ENCODE measurements around the gene CLCF1. TPM values are rescaled to one million over a fixed set of nuclear protein-coding genes. Genes with fewer than 3 reads are reported as not detected.

Gene CLCF1
- 10 to 100 TPM in 2 of 3 donors, 1 to 10 TPM in 1; 9.8 to 13.4 (median 10.3) TPM for total RNA-seq
- total RNA-seq (2013), result 5.1 TPM

DNA sequence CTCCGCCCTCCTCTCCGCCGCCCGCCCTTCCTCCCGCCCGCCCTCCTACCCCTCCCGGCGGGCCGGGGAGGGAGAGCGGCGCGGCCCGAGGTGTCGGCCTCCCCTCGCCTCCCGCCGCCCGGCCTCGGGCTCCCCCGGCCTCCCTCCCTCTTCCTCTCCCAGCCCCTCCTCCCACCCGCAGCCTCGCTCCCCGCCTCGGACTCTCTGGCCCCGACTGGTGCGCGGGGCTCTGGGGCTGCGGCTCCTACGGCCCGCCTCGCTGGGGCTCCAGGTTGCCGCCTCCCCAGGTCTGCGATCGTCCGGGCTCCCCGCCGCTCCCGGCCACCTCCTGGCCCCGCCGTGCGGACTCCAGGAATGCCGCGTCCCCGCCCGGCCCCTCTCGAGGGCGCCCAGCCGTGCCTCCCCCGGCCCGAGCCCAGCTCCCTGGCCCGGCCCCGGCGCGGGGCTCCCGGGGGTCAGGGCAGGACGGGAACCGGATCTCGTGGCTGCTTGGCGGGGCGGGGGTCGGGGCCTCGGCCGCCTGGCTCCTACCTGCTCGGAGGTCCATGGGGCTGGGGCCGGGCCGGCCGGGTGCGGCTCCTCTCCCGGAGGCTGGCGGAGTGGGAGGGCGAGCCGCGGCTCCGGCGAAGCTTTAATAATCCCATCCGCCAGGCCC, at the start of gene CLCF1:
TSS of gene CLCF1 (minus strand) at position 606 of the 655 bp plus-strand sequence. CDS start at position 547, 59 bp downstream.
- peaks cover 44 to 54% of the 10 kb centered on the region in 2 donors for H3K4me1 Mint-ChIP-seq
- H3K27me3 Mint-ChIP-seq (ENCODE audit: low read depth in 2 of 2), result no peaks in the 10 kb centered on the region
- DNase-seq (peak; percentile 55 to 58), ATAC-seq (peak; percentile 32 to 45 (median 42))
- peak within 1 kb of the TSS; percentile 88 to 89 for H3K27ac Mint-ChIP-seq
- Histone ChIP-seq H3K4me1 (ENCODE audit: control insufficient read depth, insufficient read depth, low read length) (peaks cover 57% of the 10 kb centered on the region), H3K27me3 (ENCODE audit: control insufficient read depth, insufficient read depth, low read length) (peaks cover 3% of the 10 kb centered on the region), H3K27ac (ENCODE audit: low read length) (peak within 1 kb of the TSS; percentile 43), H3K36me3 (ENCODE audit: control insufficient read depth, insufficient read depth, low read length) (no peaks in the 10 kb centered on the region), H3K9me3 (ENCODE audit: control insufficient read depth, insufficient read depth, low read length) (no peaks in the 10 kb centered on the region), H3K4me3 (ENCODE audit: low read length) (peak within 1 kb of the TSS; percentile 41)
- intact Hi-C loops (cut with micrococcal nuclease), result loop anchor here (5.0 kb wide), 2 partner anchors 86 to 106 kb away; partner anchors contain the start of genes ANKRD13D and GRK2
- H3K4me3 Mint-ChIP-seq, result peak within 1 kb of the TSS; percentile 97
- under 1% methylated on average over 76 of the region's 76 CpGs for WGBS (ENCODE audit: insufficient coverage)
- no peaks in the 10 kb centered on the region for H3K36me3 Mint-ChIP-seq
- no peaks in the 10 kb centered on the region for H3K9me3 Mint-ChIP-seq
- TF ChIP-seq, protein P1, sequence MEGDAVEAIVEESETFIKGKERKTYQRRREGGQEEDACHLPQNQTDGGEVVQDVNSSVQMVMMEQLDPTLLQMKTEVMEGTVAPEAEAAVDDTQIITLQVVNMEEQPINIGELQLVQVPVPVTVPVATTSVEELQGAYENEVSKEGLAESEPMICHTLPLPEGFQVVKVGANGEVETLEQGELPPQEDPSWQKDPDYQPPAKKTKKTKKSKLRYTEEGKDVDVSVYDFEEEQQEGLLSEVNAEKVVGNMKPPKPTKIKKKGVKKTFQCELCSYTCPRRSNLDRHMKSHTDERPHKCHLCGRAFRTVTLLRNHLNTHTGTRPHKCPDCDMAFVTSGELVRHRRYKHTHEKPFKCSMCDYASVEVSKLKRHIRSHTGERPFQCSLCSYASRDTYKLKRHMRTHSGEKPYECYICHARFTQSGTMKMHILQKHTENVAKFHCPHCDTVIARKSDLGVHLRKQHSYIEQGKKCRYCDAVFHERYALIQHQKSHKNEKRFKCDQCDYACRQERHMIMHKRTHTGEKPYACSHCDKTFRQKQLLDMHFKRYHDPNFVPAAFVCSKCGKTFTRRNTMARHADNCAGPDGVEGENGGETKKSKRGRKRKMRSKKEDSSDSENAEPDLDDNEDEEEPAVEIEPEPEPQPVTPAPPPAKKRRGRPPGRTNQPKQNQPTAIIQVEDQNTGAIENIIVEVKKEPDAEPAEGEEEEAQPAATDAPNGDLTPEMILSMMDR (IDR thresholded peaks at IDR 0.05), result no peak

- peaks cover 47% of the 10 kb centered on the region for H3K4me1 ChIP-seq (ENCODE audit: control insufficient read depth, insufficient read depth, low read length)
- WGBS (ENCODE audit: insufficient coverage), result 82% methylated on average over 6 of the region's 6 CpGs
- Mint-ChIP-seq H3K27ac (no peak overlapping the region), H3K36me3 (no peaks in the 10 kb centered on the region), H3K27me3 (ENCODE audit: low read depth in 2 of 2) (no peaks in the 10 kb centered on the region), H3K4me3 (peak overlapping the region; percentile 28), H3K4me1 (peaks cover 13 to 49% of the 10 kb centered on the region in 2 donors), H3K9me3 (no peaks in the 10 kb centered on the region)
- intact Hi-C loops (cut with micrococcal nuclease), result no loop called here
- H3K9me3 ChIP-seq (ENCODE audit: control insufficient read depth, insufficient read depth, low read length), result no peaks in the 10 kb centered on the region
- H3K36me3 ChIP-seq (ENCODE audit: control insufficient read depth, insufficient read depth, low read length), result no peaks in the 10 kb centered on the region
- DNase-seq, result no peak
- H3K27ac ChIP-seq (ENCODE audit: low read length), result no peak overlapping the region
- no peak overlapping the region for H3K4me3 ChIP-seq (ENCODE audit: low read length)
- TF ChIP-seq, protein P1 (IDR thresholded peaks at IDR 0.05), result no peak
- no peak for ATAC-seq
- H3K27me3 ChIP-seq (ENCODE audit: control insufficient read depth, insufficient read depth, low read length), result no peaks in the 10 kb centered on the region
Observed at GRCh38 chr11:67422891-67423290, 49.5 kb upstream of the CLCF1 start.

DNA sequence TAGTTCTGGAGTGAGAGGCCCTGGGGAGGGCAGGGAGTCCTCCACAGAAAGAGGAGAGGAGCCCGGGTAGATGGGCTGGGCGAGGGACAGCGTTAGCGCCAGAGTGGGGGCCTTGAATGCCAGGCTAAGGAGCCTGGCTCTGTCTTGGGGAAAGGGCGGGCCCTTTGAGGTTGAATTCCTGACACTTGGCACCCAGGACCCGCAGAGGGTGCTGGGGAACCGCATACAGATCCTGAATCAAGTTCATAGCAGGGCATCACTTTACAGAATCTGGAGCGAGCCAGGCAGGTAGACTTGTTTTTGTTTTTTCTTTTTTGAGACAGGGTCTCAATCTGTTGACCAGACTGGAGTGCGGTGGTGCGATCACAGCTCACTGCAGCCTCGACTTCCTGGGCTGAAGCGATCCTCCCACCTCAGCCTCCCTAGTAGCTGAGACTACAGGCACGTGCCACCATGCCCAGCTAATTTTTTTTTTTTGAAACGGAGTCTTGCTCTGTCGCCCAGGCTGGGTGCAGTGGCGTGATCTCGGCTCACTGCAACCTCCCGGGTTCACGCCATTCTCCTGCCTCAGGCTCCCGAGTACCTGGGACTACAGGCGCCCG, 48.1 kb upstream of the CLCF1 start:
- Mint-ChIP-seq H3K9me3 (no peaks in the 10 kb centered on the region), H3K4me1 (peaks cover 15 to 63% of the 10 kb centered on the region in 2 donors), H3K27me3 (ENCODE audit: low read depth in 2 of 2) (no peaks in the 10 kb centered on the region), H3K4me3 (peak overlapping the region; percentile 79), H3K36me3 (no peaks in the 10 kb centered on the region), H3K27ac (peak overlapping the region; percentile 83 to 87)
- Histone ChIP-seq H3K27ac (ENCODE audit: low read length) (peak overlapping the region; percentile 54), H3K27me3 (ENCODE audit: control insufficient read depth, insufficient read depth, low read length) (no peaks in the 10 kb centered on the region), H3K9me3 (ENCODE audit: control insufficient read depth, insufficient read depth, low read length) (no peaks in the 10 kb centered on the region), H3K4me1 (ENCODE audit: control insufficient read depth, insufficient read depth, low read length) (peaks cover 53% of the 10 kb centered on the region), H3K4me3 (ENCODE audit: low read length) (no peak overlapping the region), H3K36me3 (ENCODE audit: control insufficient read depth, insufficient read depth, low read length) (no peaks in the 10 kb centered on the region)
- ATAC-seq, result no peak
- intact Hi-C loops (cut with micrococcal nuclease), result loop anchor here (2.0 kb wide), 1 partner anchor 19 kb away; no protein-coding TSS in a partner anchor
- WGBS (ENCODE audit: insufficient coverage), result 75% methylated on average over 22 of the region's 22 CpGs
- TF ChIP-seq, protein P1 (IDR thresholded peaks at IDR 0.05), result no peak
- no peak for DNase-seq

All from natural killer cell (primary cell).